OCI-LY1 (cell line): Measurements from ENCODE around the gene SLC26A2.

Source experiments
- H2AFZ ChIP-seq: fragments of 200-600 bp; sonication (generic), shearing (Covaris generic); 2 replicates; pipeline ENCODE4 v1.6.0; 2014; ENCODE audit warnings: antibody characterized with exemption, mild to moderate bottlenecking, low read length
- H3F3A ChIP-seq: fragments of 200-600 bp; sonication (generic), shearing (Covaris generic); 2 replicates; pipeline ENCODE4 v1.6.0; 2014; ENCODE audit warnings: mild to moderate bottlenecking, antibody characterized with exemption, low read length, moderate library complexity; ENCODE audit not compliant: insufficient read depth
- H3K27ac ChIP-seq: fragments of 200-600 bp; sonication (generic); 2 replicates; pipeline ENCODE4 v1.5.1; 2014; ENCODE audit warnings: low read length, mixed run types, mild to moderate bottlenecking, low read depth; ENCODE audit not compliant: poor library complexity, severe bottlenecking
- H3K27me3 ChIP-seq: fragments of 200-600 bp; sonication (generic); 2 replicates; pipeline ENCODE4 v1.6.0; 2014; ENCODE audit warnings: antibody characterized with exemption, mild to moderate bottlenecking, low read length, moderate library complexity; ENCODE audit not compliant: insufficient read depth
- H3K36me3 ChIP-seq: fragments of 200-600 bp; sonication (generic); 2 replicates; pipeline ENCODE4 v1.6.1; 2014; ENCODE audit warnings: mild to moderate bottlenecking, antibody characterized with exemption, low read length, moderate library complexity, mixed read lengths; ENCODE audit not compliant: insufficient read depth
- H3K4me1 ChIP-seq: fragments of 200-600 bp; sonication (generic); 2 replicates; pipeline ENCODE4 v1.5.1; 2014; ENCODE audit warnings: mild to moderate bottlenecking, low read length, moderate library complexity; ENCODE audit not compliant: insufficient read depth, severe bottlenecking
- H3K4me2 ChIP-seq: fragments of 200-600 bp; sonication (generic), shearing (Covaris generic); 2 replicates; pipeline ENCODE4 v1.6.1; 2014; ENCODE audit warnings: low read length
- H3K4me3 ChIP-seq: fragments of 200-600 bp; sonication (generic); 2 replicates; pipeline ENCODE4 v1.5.1; 2014; ENCODE audit warnings: low read length, low read depth, mild to moderate bottlenecking, mixed read lengths; ENCODE audit not compliant: poor library complexity, severe bottlenecking
- H3K79me2 ChIP-seq: fragments of 200-600 bp; shearing (Covaris generic); 2 replicates; pipeline ENCODE4 v1.6.1; 2016; ENCODE audit warnings: mixed run types, low read length, mixed read lengths; ENCODE audit not compliant: insufficient read depth
- H3K9ac ChIP-seq: fragments of 200-600 bp; sonication (generic), shearing (Covaris generic); 2 replicates; pipeline ENCODE4 v1.6.1; 2014; ENCODE audit warnings: mild to moderate bottlenecking, low read length, mixed read lengths
- H3K9me2 ChIP-seq: fragments of 200-600 bp; sonication (generic), shearing (Covaris generic); 2 replicates; pipeline ENCODE4 v1.6.1; 2014; ENCODE audit warnings: low read depth, mild to moderate bottlenecking, low read length, mixed read lengths
- H3K9me3 ChIP-seq: fragments of 200-600 bp; shearing (Covaris generic); 2 replicates; pipeline ENCODE4 v1.6.1; 2014; ENCODE audit warnings: low read length, mixed read lengths
- H4K20me1 ChIP-seq: fragments of 200-600 bp; sonication (generic), shearing (Covaris generic); 2 replicates; pipeline ENCODE4 v1.6.0; 2016; ENCODE audit warnings: mild to moderate bottlenecking, low read length; ENCODE audit not compliant: insufficient read depth
- CTCF ChIP-seq: fragments of 200-600 bp; sonication (generic), shearing (Covaris generic); IDR thresholded peaks from 2 replicates; pipeline ENCODE4 v1.5.1; 2017; ENCODE audit warnings: mild to moderate bottlenecking, antibody characterized with exemption, low read length, moderate library complexity, mixed read lengths
- EZH2 ChIP-seq: fragments of 200-600 bp; sonication (generic), shearing (Covaris generic); IDR thresholded peaks from 2 replicates; pipeline ENCODE4 v1.8.0; 2017; ENCODE audit warnings: borderline replicate concordance, mixed run types, mild to moderate bottlenecking, antibody characterized with exemption, low read length, moderate library complexity, mixed read lengths

Gene SLC26A2

GRCh38 chr5:149988126-149988525, 27.6 kb downstream of the SLC26A2 start:
- Histone ChIP-seq H3K9ac (no peak overlapping the region), H3K4me3 (no peak overlapping the region)

GRCh38 chr5:149990518-149991376, 30.2 kb downstream of the SLC26A2 start:
- Histone ChIP-seq H3K9me2 (no peaks in the 10 kb centered on the region), H3K27me3 (no peaks in the 10 kb centered on the region), H3K27ac (no peak overlapping the region), H3F3A (no peaks in the 10 kb centered on the region), H3K4me3 (no peak overlapping the region), H3K9me3 (no peaks in the 10 kb centered on the region), H3K79me2 (no peaks in the 10 kb centered on the region), H4K20me1 (no peaks in the 10 kb centered on the region), H3K36me3 (no peaks in the 10 kb centered on the region), H2AFZ (no peak overlapping the region), H3K4me2 (no peak overlapping the region), H3K9ac (no peak overlapping the region), H3K4me1 (no peaks in the 10 kb centered on the region)
- TF ChIP-seq EZH2 (no peak), CTCF (peak; percentile 91)

More at GRCh38 chr5:149988126-149988525, 27.6 kb downstream of the SLC26A2 start:
- Histone ChIP-seq H3K79me2 (no peaks in the 10 kb centered on the region), H3K4me2 (no peak overlapping the region), H3K9me2 (no peaks in the 10 kb centered on the region), H3F3A (no peaks in the 10 kb centered on the region), H3K4me1 (no peaks in the 10 kb centered on the region), H3K9me3 (no peaks in the 10 kb centered on the region), H3K36me3 (no peaks in the 10 kb centered on the region), H2AFZ (no peak overlapping the region), H3K27me3 (no peaks in the 10 kb centered on the region), H3K27ac (no peak overlapping the region), H4K20me1 (no peaks in the 10 kb centered on the region)
- no peak for TF ChIP-seq CTCF
- no peak for TF ChIP-seq EZH2

- Histone ChIP-seq H3K4me1 (no peaks in the 10 kb centered on the region), H3K27ac (no peak overlapping the region), H3K4me2 (no peak overlapping the region), H3K27me3 (no peaks in the 10 kb centered on the region), H3K9ac (no peak overlapping the region), H2AFZ (no peak overlapping the region), H3K79me2 (no peaks in the 10 kb centered on the region), H3K36me3 (no peaks in the 10 kb centered on the region), H4K20me1 (no peaks in the 10 kb centered on the region), H3K4me3 (no peak overlapping the region), H3K9me2 (no peaks in the 10 kb centered on the region), H3K9me3 (no peaks in the 10 kb centered on the region), H3F3A (no peaks in the 10 kb centered on the region)
- TF ChIP-seq EZH2 (no peak), CTCF (no peak)
These were observed 32.9 kb downstream of the SLC26A2 start for GRCh38 chr5:149993471-149993870.
